Measurements from ENCODE around the gene DCAF8L2. TPM values are rescaled to one million over a fixed set of nuclear protein-coding genes. Genes with fewer than 3 reads are reported as not detected.
"Not testable (repeated sequence)": the region's sequence is repeated elsewhere in the genome, so short reads cannot be mapped to it uniquely, and the experiment has no call there.

Gene DCAF8L2
- total and polyA plus RNA-seq, 2 experiments from 2014 or later: not detected

DNA sequence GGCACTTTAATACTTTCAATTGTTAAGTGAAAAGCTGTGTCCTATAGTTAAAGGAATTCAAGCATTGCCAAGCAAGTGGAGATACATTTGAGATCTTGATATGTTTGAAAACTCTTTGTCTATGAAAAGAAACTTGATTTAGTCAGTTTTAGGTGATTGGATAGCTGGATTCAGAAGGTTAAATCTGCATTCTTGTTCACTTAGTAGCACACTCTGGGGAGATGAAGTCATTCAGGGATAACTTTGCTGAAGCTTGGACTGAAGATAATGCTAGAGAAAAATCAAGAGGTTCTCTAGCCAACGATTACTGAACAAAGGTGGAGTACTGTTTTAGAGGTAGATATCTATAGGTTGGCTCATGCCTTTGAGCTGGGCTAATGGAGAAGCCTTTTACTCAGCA lies 90.6 kb downstream of the DCAF8L2 start (continued):
- TF ChIP-seq, protein P1, sequence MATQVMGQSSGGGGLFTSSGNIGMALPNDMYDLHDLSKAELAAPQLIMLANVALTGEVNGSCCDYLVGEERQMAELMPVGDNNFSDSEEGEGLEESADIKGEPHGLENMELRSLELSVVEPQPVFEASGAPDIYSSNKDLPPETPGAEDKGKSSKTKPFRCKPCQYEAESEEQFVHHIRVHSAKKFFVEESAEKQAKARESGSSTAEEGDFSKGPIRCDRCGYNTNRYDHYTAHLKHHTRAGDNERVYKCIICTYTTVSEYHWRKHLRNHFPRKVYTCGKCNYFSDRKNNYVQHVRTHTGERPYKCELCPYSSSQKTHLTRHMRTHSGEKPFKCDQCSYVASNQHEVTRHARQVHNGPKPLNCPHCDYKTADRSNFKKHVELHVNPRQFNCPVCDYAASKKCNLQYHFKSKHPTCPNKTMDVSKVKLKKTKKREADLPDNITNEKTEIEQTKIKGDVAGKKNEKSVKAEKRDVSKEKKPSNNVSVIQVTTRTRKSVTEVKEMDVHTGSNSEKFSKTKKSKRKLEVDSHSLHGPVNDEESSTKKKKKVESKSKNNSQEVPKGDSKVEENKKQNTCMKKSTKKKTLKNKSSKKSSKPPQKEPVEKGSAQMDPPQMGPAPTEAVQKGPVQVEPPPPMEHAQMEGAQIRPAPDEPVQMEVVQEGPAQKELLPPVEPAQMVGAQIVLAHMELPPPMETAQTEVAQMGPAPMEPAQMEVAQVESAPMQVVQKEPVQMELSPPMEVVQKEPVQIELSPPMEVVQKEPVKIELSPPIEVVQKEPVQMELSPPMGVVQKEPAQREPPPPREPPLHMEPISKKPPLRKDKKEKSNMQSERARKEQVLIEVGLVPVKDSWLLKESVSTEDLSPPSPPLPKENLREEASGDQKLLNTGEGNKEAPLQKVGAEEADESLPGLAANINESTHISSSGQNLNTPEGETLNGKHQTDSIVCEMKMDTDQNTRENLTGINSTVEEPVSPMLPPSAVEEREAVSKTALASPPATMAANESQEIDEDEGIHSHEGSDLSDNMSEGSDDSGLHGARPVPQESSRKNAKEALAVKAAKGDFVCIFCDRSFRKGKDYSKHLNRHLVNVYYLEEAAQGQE (IDR thresholded peaks at IDR 0.05; ENCODE audit: unreplicated experiment): no peak
- TF ChIP-seq, protein P2, sequence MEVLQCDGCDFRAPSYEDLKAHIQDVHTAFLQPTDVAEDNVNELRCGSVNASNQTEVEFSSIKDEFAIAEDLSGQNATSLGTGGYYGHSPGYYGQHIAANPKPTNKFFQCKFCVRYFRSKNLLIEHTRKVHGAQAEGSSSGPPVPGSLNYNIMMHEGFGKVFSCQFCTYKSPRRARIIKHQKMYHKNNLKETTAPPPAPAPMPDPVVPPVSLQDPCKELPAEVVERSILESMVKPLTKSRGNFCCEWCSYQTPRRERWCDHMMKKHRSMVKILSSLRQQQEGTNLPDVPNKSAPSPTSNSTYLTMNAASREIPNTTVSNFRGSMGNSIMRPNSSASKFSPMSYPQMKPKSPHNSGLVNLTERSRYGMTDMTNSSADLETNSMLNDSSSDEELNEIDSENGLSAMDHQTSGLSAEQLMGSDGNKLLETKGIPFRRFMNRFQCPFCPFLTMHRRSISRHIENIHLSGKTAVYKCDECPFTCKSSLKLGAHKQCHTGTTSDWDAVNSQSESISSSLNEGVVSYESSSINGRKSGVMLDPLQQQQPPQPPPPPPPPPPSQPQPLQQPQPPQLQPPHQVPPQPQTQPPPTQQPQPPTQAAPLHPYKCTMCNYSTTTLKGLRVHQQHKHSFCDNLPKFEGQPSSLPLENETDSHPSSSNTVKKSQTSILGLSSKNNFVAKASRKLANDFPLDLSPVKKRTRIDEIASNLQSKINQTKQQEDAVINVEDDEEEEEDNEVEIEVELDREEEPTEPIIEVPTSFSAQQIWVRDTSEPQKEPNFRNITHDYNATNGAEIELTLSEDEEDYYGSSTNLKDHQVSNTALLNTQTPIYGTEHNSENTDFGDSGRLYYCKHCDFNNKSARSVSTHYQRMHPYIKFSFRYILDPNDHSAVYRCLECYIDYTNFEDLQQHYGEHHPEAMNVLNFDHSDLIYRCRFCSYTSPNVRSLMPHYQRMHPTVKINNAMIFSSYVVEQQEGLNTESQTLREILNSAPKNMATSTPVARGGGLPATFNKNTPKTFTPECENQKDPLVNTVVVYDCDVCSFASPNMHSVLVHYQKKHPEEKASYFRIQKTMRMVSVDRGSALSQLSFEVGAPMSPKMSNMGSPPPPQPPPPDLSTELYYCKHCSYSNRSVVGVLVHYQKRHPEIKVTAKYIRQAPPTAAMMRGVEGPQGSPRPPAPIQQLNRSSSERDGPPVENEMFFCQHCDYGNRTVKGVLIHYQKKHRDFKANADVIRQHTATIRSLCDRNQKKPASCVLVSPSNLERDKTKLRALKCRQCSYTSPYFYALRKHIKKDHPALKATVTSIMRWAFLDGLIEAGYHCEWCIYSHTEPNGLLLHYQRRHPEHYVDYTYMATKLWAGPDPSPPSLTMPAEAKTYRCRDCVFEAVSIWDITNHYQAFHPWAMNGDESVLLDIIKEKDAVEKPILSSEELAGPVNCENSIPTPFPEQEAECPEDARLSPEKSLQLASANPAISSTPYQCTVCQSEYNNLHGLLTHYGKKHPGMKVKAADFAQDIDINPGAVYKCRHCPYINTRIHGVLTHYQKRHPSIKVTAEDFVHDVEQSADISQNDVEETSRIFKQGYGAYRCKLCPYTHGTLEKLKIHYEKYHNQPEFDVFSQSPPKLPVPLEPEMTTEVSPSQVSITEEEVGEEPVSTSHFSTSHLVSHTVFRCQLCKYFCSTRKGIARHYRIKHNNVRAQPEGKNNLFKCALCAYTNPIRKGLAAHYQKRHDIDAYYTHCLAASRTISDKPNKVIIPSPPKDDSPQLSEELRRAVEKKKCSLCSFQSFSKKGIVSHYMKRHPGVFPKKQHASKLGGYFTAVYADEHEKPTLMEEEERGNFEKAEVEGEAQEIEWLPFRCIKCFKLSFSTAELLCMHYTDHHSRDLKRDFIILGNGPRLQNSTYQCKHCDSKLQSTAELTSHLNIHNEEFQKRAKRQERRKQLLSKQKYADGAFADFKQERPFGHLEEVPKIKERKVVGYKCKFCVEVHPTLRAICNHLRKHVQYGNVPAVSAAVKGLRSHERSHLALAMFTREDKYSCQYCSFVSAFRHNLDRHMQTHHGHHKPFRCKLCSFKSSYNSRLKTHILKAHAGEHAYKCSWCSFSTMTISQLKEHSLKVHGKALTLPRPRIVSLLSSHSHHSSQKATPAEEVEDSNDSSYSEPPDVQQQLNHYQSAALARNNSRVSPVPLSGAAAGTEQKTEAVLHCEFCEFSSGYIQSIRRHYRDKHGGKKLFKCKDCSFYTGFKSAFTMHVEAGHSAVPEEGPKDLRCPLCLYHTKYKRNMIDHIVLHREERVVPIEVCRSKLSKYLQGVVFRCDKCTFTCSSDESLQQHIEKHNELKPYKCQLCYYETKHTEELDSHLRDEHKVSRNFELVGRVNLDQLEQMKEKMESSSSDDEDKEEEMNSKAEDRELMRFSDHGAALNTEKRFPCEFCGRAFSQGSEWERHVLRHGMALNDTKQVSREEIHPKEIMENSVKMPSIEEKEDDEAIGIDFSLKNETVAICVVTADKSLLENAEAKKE (CRISPR knock-in tag; IDR thresholded peaks at IDR 0.05): no peak

DNA sequence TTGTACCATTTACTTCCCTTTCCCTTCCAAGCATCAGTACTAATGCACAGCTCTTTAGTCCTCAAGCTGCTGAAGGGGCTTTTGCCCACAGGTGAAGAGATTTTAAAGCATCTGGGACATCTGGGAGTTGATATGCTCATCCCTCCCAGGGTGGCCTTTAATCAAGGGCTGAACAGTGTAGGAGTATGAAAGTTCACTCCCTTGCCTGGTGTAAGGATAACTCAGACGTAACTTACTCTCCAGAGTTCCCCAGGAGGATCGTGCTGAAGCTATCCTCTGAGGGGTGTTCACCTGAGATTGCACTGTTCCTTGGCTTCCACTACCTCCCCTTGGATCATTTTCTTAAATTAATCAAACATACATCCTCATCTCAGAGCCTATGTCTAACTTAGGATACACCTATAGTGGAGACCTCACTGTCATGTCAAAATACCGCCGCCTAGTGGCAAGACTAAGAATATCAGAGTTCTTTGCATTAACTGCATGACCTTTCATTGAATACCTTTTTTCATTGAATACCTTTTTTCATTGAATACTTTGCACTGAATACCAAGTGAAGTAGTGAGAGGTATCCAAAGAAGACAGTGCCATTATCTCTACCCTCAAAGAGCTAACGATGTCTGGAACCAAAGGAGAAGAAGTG lies 93.5 kb downstream of the DCAF8L2 start:
- H3K4me2 ChIP-seq; H3K27me3 Mint-ChIP-seq (ENCODE audit: insufficient read depth, low read depth, poor library complexity): not testable (repeated sequence)

More for the DNA sequence above, 93.5 kb downstream of the DCAF8L2 start:
- ATAC-seq: peak; percentile 68
- not testable (repeated sequence) for H3K9me2 ChIP-seq (ENCODE audit: insufficient read depth); H3K9me3 Mint-ChIP-seq; H3K4me3 ChIP-seq; H3K27ac Mint-ChIP-seq; H3K27ac ChIP-seq (ENCODE audit: low read depth); H3F3A ChIP-seq (replicated peaks; ENCODE audit: low read depth); H3K4me1 Mint-ChIP-seq; H3K4me1 ChIP-seq (ENCODE audit: insufficient read depth); H3K4me3 Mint-ChIP-seq; H3K79me2 ChIP-seq (replicated peaks; ENCODE audit: insufficient read depth); H2AFZ ChIP-seq; H3K36me3 ChIP-seq (ENCODE audit: insufficient read depth); H3K27me3 ChIP-seq (ENCODE audit: insufficient read depth); H3K36me3 Mint-ChIP-seq (ENCODE audit: low read depth); H4K20me1 ChIP-seq (replicated peaks; ENCODE audit: insufficient read depth)
- peak; percentile 57 for DNase-seq (ENCODE audit: low spot score)
- TF ChIP-seq, protein P3, sequence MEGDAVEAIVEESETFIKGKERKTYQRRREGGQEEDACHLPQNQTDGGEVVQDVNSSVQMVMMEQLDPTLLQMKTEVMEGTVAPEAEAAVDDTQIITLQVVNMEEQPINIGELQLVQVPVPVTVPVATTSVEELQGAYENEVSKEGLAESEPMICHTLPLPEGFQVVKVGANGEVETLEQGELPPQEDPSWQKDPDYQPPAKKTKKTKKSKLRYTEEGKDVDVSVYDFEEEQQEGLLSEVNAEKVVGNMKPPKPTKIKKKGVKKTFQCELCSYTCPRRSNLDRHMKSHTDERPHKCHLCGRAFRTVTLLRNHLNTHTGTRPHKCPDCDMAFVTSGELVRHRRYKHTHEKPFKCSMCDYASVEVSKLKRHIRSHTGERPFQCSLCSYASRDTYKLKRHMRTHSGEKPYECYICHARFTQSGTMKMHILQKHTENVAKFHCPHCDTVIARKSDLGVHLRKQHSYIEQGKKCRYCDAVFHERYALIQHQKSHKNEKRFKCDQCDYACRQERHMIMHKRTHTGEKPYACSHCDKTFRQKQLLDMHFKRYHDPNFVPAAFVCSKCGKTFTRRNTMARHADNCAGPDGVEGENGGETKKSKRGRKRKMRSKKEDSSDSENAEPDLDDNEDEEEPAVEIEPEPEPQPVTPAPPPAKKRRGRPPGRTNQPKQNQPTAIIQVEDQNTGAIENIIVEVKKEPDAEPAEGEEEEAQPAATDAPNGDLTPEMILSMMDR (conservative IDR thresholded peaks at IDR 0.05; ENCODE audit: low read depth in 2 of 2): peak; percentile 58 to 67
